Left ventricle myocardium superior (tissue), 1 donor: ENCODE results near the gene DCAF5. TPM values are rescaled to one million over a fixed set of nuclear protein-coding genes. Genes with fewer than 3 reads are reported as not detected.

ENCODE experiments used
- total RNA-seq: library from RNA; stranded (reverse); fragmentation: NEBNext Ultra II Directional; extraction: Animal tissue kit (Norgen Biotek cat#: 25700); gene quantifications from one replicate; pipeline ENCODE4 v1.2.1, GENCODE V29; 2021
- donor health status: DM: no; HTN: yes; CAD: no; lungs with severe emphysema.

The DCAF5 gene
- total RNA-seq, 1 donor from 2014 or later, result 62.6 TPM

Other genes starting within 250 kb of the DCAF5 start
- gene ACTN1, start 173.8 kb downstream of the DCAF5 start, total RNA-seq, result 90.5 TPM
- gene EXD2, start 38.4 kb upstream of the DCAF5 start, total RNA-seq, result 17.7 TPM
- gene GALNT16, start 107.0 kb upstream of the DCAF5 start, total RNA-seq, result 101 TPM
- 100.0 TPM for gene ERH, start 245.2 kb upstream of the DCAF5 start, total RNA-seq
- 18.4 TPM for gene SLC39A9, start 245.6 kb upstream of the DCAF5 start, total RNA-seq